ENCODE data around the gene KLK1. TPM values are rescaled to one million over a fixed set of nuclear protein-coding genes. Genes with fewer than 3 reads are reported as not detected.

Gene KLK1
- total RNA-seq, 1 experiment from 2014 or later = not detected

GRCh38 chr19:50794074-50794875, 29.3 kb downstream of the KLK1 start:
- DNase-seq (ENCODE audit: low spot score) = peak; percentile 64
- no peak for TF ChIP-seq CTCF (conservative IDR thresholded peaks at IDR 0.05; ENCODE audit: low read depth, low read length)
- TF ChIP-seq EZH2 (IDR thresholded peaks at IDR 0.05; ENCODE audit: borderline replicate concordance, low read depth, low read length, poor library complexity, severe bottlenecking) = no peak
- H3K4me3 ChIP-seq (ENCODE audit: low read depth, low read length, poor library complexity, severe bottlenecking) = no peak overlapping the region
- no peaks in the 10 kb centered on the region for H3K27me3 ChIP-seq (replicated peaks; ENCODE audit: insufficient read depth, low read depth, low read length, poor library complexity)
- intact Hi-C loops (cut with micrococcal nuclease; ENCODE audit: unreplicated experiment) = loop anchor here (5.0 kb wide), 1 partner anchor 128 kb away; no protein-coding TSS in a partner anchor
- H3K4me1 ChIP-seq (ENCODE audit: insufficient read depth, low read length, poor library complexity, severe bottlenecking) = peaks cover 16% of the 10 kb centered on the region
- CTCF ChIA-PET = no interaction called here
- peaks cover 34% of the 10 kb centered on the region for H3K36me3 ChIP-seq (ENCODE audit: insufficient read depth, low read length, poor library complexity, severe bottlenecking)
- H3K27ac ChIP-seq (ENCODE audit: low read depth, low read length, poor library complexity, severe bottlenecking) = peak overlapping the region; percentile 5
- no TSS peak for BruUV-seq (replicated peaks)
- POLR2A ChIA-PET (ENCODE audit: low non-redundant PET) = interaction anchor here (0.6 kb wide), 1 partner anchor 450 kb away, joined by 4 read pairs; no protein-coding TSS in a partner anchor
- H3K9me3 ChIP-seq (ENCODE audit: low read depth, low read length, poor library complexity, severe bottlenecking) = no peaks in the 10 kb centered on the region

GRCh38 chr19:50793558-50794065, 30.0 kb downstream of the KLK1 start:
- Histone ChIP-seq H3K27ac (ENCODE audit: low read depth, low read length, poor library complexity, severe bottlenecking) (peak overlapping the region; percentile 5), H3K27me3 (replicated peaks; ENCODE audit: insufficient read depth, low read depth, low read length, poor library complexity) (no peaks in the 10 kb centered on the region), H3K4me3 (ENCODE audit: low read depth, low read length, poor library complexity, severe bottlenecking) (no peak overlapping the region), H3K36me3 (ENCODE audit: insufficient read depth, low read length, poor library complexity, severe bottlenecking) (peaks cover 28% of the 10 kb centered on the region), H3K9me3 (ENCODE audit: low read depth, low read length, poor library complexity, severe bottlenecking) (no peaks in the 10 kb centered on the region), H3K4me1 (ENCODE audit: insufficient read depth, low read length, poor library complexity, severe bottlenecking) (peaks cover 16% of the 10 kb centered on the region)
- ChIA-PET POLR2A (ENCODE audit: low non-redundant PET) (no interaction called here), CTCF (interaction anchor here (0.7 kb wide), 1 partner anchor 69 kb away, joined by 4 read pairs; no protein-coding TSS in a partner anchor)
- peak; percentile 39 for DNase-seq (ENCODE audit: low spot score)
- TF ChIP-seq CTCF (conservative IDR thresholded peaks at IDR 0.05; ENCODE audit: low read depth, low read length) = no peak
- TF ChIP-seq EZH2 (IDR thresholded peaks at IDR 0.05; ENCODE audit: borderline replicate concordance, low read depth, low read length, poor library complexity, severe bottlenecking) = no peak
- no TSS peak for BruUV-seq (replicated peaks)
- intact Hi-C loops (cut with micrococcal nuclease; ENCODE audit: unreplicated experiment) = loop anchor here (5.0 kb wide), 1 partner anchor 129 kb away; no protein-coding TSS in a partner anchor

GRCh38 chr19:50792272-50793250, 31.0 kb downstream of the KLK1 start:
- intact Hi-C loops (cut with micrococcal nuclease; ENCODE audit: unreplicated experiment) = loop anchor here (5.0 kb wide), 1 partner anchor 130 kb away; no protein-coding TSS in a partner anchor
- no TSS peak for BruUV-seq (replicated peaks)
- H3K9me3 ChIP-seq (ENCODE audit: low read depth, low read length, poor library complexity, severe bottlenecking) = no peaks in the 10 kb centered on the region
- H3K27ac ChIP-seq (ENCODE audit: low read depth, low read length, poor library complexity, severe bottlenecking) = no peak overlapping the region
- TF ChIP-seq CTCF (conservative IDR thresholded peaks at IDR 0.05; ENCODE audit: low read depth, low read length) (no peak), EZH2 (IDR thresholded peaks at IDR 0.05; ENCODE audit: borderline replicate concordance, low read depth, low read length, poor library complexity, severe bottlenecking) (no peak)
- H3K4me3 ChIP-seq (ENCODE audit: low read depth, low read length, poor library complexity, severe bottlenecking) = no peak overlapping the region
- H3K36me3 ChIP-seq (ENCODE audit: insufficient read depth, low read length, poor library complexity, severe bottlenecking) = peaks cover 17% of the 10 kb centered on the region
- peaks cover 16% of the 10 kb centered on the region for H3K4me1 ChIP-seq (ENCODE audit: insufficient read depth, low read length, poor library complexity, severe bottlenecking)
- no peaks in the 10 kb centered on the region for H3K27me3 ChIP-seq (replicated peaks; ENCODE audit: insufficient read depth, low read depth, low read length, poor library complexity)
- ChIA-PET POLR2A (ENCODE audit: low non-redundant PET) (interaction anchor here (0.6 to 0.7 kb wide), 2 partner anchors 15 to 547 kb away, joined by 5 to 17 read pairs; no protein-coding TSS in a partner anchor), CTCF (interaction anchor here (0.7 kb wide), 1 partner anchor 68 kb away, joined by 4 read pairs; no protein-coding TSS in a partner anchor)
- DNase-seq (ENCODE audit: low spot score) = peak; percentile 45
